ENCODE measurements around the gene UBAC2.

DNA sequence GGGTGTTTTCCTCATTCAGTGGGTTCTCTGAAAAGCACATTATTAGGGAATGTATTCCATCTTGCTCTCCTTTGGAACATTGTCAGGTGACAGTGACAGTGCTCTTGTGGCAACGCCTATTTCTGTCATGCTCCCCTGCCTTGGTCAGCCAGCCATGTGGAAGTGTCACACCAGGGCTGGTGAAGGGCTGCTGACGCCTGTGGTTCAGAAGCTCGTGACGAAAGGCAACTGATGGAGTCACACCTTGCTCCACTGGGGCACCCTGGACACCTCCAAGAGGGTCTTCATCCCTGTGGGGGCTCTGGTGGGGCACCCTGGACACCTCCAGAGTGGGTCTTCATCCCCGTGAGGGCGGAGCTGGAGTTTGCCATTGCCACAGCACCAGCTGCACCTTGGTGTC is 175.5 kb downstream of the UBAC2 start:
- TF ChIP-seq POLR2A (IDR thresholded peaks at IDR 0.05; ENCODE audit: low read depth, low read length) = no peak
- TF ChIP-seq, protein P1, sequence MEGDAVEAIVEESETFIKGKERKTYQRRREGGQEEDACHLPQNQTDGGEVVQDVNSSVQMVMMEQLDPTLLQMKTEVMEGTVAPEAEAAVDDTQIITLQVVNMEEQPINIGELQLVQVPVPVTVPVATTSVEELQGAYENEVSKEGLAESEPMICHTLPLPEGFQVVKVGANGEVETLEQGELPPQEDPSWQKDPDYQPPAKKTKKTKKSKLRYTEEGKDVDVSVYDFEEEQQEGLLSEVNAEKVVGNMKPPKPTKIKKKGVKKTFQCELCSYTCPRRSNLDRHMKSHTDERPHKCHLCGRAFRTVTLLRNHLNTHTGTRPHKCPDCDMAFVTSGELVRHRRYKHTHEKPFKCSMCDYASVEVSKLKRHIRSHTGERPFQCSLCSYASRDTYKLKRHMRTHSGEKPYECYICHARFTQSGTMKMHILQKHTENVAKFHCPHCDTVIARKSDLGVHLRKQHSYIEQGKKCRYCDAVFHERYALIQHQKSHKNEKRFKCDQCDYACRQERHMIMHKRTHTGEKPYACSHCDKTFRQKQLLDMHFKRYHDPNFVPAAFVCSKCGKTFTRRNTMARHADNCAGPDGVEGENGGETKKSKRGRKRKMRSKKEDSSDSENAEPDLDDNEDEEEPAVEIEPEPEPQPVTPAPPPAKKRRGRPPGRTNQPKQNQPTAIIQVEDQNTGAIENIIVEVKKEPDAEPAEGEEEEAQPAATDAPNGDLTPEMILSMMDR (conservative IDR thresholded peaks at IDR 0.05; ENCODE audit: low read depth, low read length) = no peak
- TF ChIP-seq MAZ (IDR thresholded peaks at IDR 0.05; ENCODE audit: borderline replicate concordance, low read depth, low read length) = no peak
- no peak for TF ChIP-seq MXI1 (IDR thresholded peaks at IDR 0.05; ENCODE audit: borderline replicate concordance, low read depth, low read length)
- no peak for TF ChIP-seq MAFK (IDR thresholded peaks at IDR 0.05; ENCODE audit: low read depth, low read length)
- TF ChIP-seq CHD1 (IDR thresholded peaks at IDR 0.05; ENCODE audit: low read depth, low read length) = no peak
- TF ChIP-seq, protein P2, sequence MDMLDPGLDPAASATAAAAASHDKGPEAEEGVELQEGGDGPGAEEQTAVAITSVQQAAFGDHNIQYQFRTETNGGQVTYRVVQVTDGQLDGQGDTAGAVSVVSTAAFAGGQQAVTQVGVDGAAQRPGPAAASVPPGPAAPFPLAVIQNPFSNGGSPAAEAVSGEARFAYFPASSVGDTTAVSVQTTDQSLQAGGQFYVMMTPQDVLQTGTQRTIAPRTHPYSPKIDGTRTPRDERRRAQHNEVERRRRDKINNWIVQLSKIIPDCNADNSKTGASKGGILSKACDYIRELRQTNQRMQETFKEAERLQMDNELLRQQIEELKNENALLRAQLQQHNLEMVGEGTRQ (IDR thresholded peaks at IDR 0.05; ENCODE audit: low read depth, low read length) = no peak
- TF ChIP-seq RAD21 (IDR thresholded peaks at IDR 0.05; ENCODE audit: low read length) = no peak
- TF ChIP-seq BHLHE40 (IDR thresholded peaks at IDR 0.05; ENCODE audit: low read depth, low read length) = no peak
- no peak for TF ChIP-seq CEBPB (IDR thresholded peaks at IDR 0.05; ENCODE audit: low read depth, low read length)
- no peak for TF ChIP-seq RCOR1 (IDR thresholded peaks at IDR 0.05; ENCODE audit: insufficient replicate concordance, low read length)

Measured in IMR-90 (cell line).